Neural cell (in vitro differentiated cells): Measurements from ENCODE around the gene CAMK1D. TPM values are rescaled to one million over a fixed set of nuclear protein-coding genes. Genes with fewer than 3 reads are reported as not detected.

ENCODE experiments used
- H2AFZ ChIP-seq: fragments of 200-600, 300-800 bp; sonication (generic), shearing (Covaris generic); 2 replicates; pipeline ENCODE4 v1.6.0; 2014; ENCODE audit warnings: low read depth, mild to moderate bottlenecking, antibody characterized with exemption, low read length, moderate library complexity
- H3F3A ChIP-seq: fragments of 200-600 bp; shearing (Covaris generic); 2 replicates; pipeline ENCODE4 v1.6.1; 2016; ENCODE audit warnings: mild to moderate bottlenecking, moderate library complexity, mixed read lengths, antibody characterized with exemption, low read length; ENCODE audit not compliant: insufficient read depth, poor library complexity, severe bottlenecking
- H3K27ac ChIP-seq: fragments of 200-600, 300-800 bp; sonication (generic), shearing (Covaris generic); 2 replicates; pipeline ENCODE4 v1.5.1; 2014; ENCODE audit warnings: mild to moderate bottlenecking, low read length, moderate library complexity
- H3K27me3 ChIP-seq: fragments of 300-800, 200-600 bp; sonication (generic), shearing (Covaris generic); 2 replicates; pipeline ENCODE4 v1.6.0; 2014; ENCODE audit warnings: mild to moderate bottlenecking, low read depth, low read length, moderate library complexity; ENCODE audit not compliant: insufficient read depth
- H3K36me3 ChIP-seq: fragments of 300-800, 200-600 bp; sonication (generic), shearing (Covaris generic); 2 replicates; pipeline ENCODE4 v1.5.1; 2014; ENCODE audit warnings: mild to moderate bottlenecking, antibody characterized with exemption, low read length, moderate library complexity; ENCODE audit not compliant: insufficient read depth
- H3K4me2 ChIP-seq: fragments of 300-800, 200-600 bp; sonication (generic), shearing (Covaris generic); 2 replicates; pipeline ENCODE4 v1.6.0; 2014; ENCODE audit warnings: mild to moderate bottlenecking, low read length
- H3K4me3 ChIP-seq: fragments of 300-800, 200-600 bp; sonication (generic), shearing (Covaris generic); 2 replicates; pipeline ENCODE4 v1.5.1; 2014; ENCODE audit warnings: mild to moderate bottlenecking, low read length, moderate library complexity
- H3K79me2 ChIP-seq: fragments of 200-600 bp; shearing (Covaris generic); replicated peaks from 2 replicates; pipeline ENCODE4 v1.6.0; 2014; ENCODE audit warnings: mild to moderate bottlenecking, low read length, moderate library complexity; ENCODE audit not compliant: insufficient read depth
- H3K9ac ChIP-seq: fragments of 300-800, 200-600 bp; sonication (generic), shearing (Covaris generic); 2 replicates; pipeline ENCODE4 v1.6.1; 2016; ENCODE audit warnings: mild to moderate bottlenecking, low read length, mixed read lengths
- H3K9me2 ChIP-seq: fragments of 200-600 bp; shearing (Covaris generic); 2 replicates; pipeline ENCODE4 v1.6.1; 2016; ENCODE audit warnings: mild to moderate bottlenecking, low read length, mixed read lengths; ENCODE audit not compliant: insufficient read depth
- H3K9me3 ChIP-seq: fragments of 200-600, 300-800 bp; sonication (generic), shearing (Covaris generic); 2 replicates; pipeline ENCODE4 v1.6.1; 2016; ENCODE audit warnings: mild to moderate bottlenecking, mixed run types, low read length, moderate library complexity, mixed read lengths
- H4K20me1 ChIP-seq: fragments of 200-600 bp; shearing (Covaris generic); 2 replicates; pipeline ENCODE4 v1.6.1; 2016; ENCODE audit warnings: mild to moderate bottlenecking, mixed run types; ENCODE audit not compliant: insufficient read depth
- EP300 ChIP-seq: fragments of 450-650 bp; conservative IDR thresholded peaks from 2 replicates; pipeline ENCODE4 v1.6.1; 2014; ENCODE audit warnings: antibody characterized with exemption, mild to moderate bottlenecking, moderate library complexity; ENCODE audit not compliant: poor library complexity, severe bottlenecking
- EZH2 ChIP-seq: fragments of 200-600, 300-800 bp; shearing (Covaris generic), sonication (generic); IDR thresholded peaks from 2 replicates; pipeline ENCODE4 v1.6.1; 2014; ENCODE audit warnings: antibody characterized with exemption, low read length, borderline replicate concordance, mild to moderate bottlenecking; ENCODE audit not compliant: insufficient read depth, poor library complexity, severe bottlenecking
- MXI1 ChIP-seq: fragments of 450-650 bp; conservative IDR thresholded peaks from 2 replicates; pipeline ENCODE4 v1.6.1; 2014; ENCODE audit warnings: antibody characterized with exemption, mild to moderate bottlenecking; ENCODE audit not compliant: poor library complexity, severe bottlenecking
- POLR2AphosphoS5 ChIP-seq: IDR thresholded peaks from 2 replicates; pipeline ENCODE4 v1.6.1; 2012
- RAD21 ChIP-seq: fragments of 450-650 bp; conservative IDR thresholded peaks from 2 replicates; pipeline ENCODE4 v1.6.1; 2014; ENCODE audit warnings: antibody characterized with exemption, mild to moderate bottlenecking, moderate library complexity
- SMC3 ChIP-seq: fragments of 450-650 bp; conservative IDR thresholded peaks from 2 replicates; pipeline ENCODE4 v1.6.1; 2014; ENCODE audit warnings: antibody characterized with exemption, mild to moderate bottlenecking, moderate library complexity; ENCODE audit not compliant: poor library complexity
- TAF1 ChIP-seq: IDR thresholded peaks from 2 replicates; pipeline ENCODE4 v1.6.1; 2012; ENCODE audit warnings: low read depth
- polyA plus RNA-seq: library from polyadenylated mRNA; depleted of rRNA; stranded (reverse); fragments of >200 nt; gene quantifications from 2 replicates; pipeline ENCODE4 v1.2.3, GENCODE V29; 2014
- TF ChIP-seq, protein P1 (sequence below): IDR thresholded peaks from 2 replicates; pipeline ENCODE4 v1.6.1; 2012; ENCODE audit warnings: borderline replicate concordance
- TF ChIP-seq, protein P2 (sequence below): fragments of 450-650 bp; IDR thresholded peaks from 2 replicates; pipeline ENCODE4 v1.5.1; 2014; ENCODE audit warnings: antibody characterized with exemption, mild to moderate bottlenecking, moderate library complexity; ENCODE audit not compliant: poor library complexity, severe bottlenecking

The CAMK1D gene
- polyA plus RNA-seq, 1 donor from 2014 or later = 13.8 TPM

DNA sequence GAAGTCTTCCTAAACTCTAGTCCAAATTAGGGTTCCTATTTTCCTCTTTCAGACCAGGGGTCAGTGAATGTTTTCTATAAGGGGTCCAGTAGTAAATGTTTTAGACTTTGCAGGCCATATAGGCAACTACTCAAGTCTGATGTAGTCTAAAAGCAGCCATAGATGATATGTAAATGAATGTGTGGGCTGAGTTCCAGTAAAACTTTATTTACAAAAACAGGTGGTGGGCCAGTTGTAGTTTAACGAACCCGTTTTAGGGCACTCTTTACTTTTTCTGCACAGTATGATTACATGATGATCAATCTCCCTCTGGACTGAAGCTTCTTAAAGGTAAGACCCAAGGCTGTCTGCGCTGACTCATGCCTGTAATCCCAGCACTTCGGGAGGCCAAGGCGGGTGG is 243.6 kb downstream of the CAMK1D start:
- no peak overlapping the region for H3K27ac ChIP-seq

DNA sequence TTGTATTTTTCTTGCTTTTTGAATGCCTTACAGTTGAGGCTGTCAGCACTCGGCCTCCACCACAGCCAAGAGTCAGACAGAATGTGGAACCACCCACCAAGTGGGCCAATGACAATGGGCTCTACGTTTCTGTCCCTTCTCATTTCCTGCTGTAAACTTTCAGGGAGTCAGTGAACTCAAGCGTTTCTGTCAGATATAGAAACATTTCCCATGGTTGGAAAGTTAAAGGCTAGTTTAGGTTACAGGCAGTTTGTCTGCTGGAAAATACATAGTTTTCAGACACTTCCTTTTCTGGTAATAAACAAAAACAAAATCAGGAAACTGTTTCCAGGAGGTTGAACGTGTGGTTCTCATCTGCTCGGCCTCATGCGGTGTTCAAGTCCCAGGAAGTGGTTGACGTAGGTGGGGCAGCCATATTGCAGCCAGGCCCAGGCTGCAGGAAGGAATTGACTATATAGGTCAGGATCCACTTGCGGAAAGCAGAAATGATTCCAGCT is 245.1 kb downstream of the CAMK1D start:
- H3K9me3 ChIP-seq = no peaks in the 10 kb centered on the region
- H3K9ac ChIP-seq = no peak overlapping the region
- peaks cover 5% of the 10 kb centered on the region for H3F3A ChIP-seq
- H3K9me2 ChIP-seq = no peaks in the 10 kb centered on the region
- H3K79me2 ChIP-seq = no peaks in the 10 kb centered on the region
- H3K4me3 ChIP-seq = no peak overlapping the region
- H3K27ac ChIP-seq = no peak overlapping the region
- H3K4me2 ChIP-seq = no peak overlapping the region
- TF ChIP-seq EZH2 = no peak
- TF ChIP-seq MXI1 = no peak
- TF ChIP-seq EP300 = no peak
- TF ChIP-seq, protein P1, sequence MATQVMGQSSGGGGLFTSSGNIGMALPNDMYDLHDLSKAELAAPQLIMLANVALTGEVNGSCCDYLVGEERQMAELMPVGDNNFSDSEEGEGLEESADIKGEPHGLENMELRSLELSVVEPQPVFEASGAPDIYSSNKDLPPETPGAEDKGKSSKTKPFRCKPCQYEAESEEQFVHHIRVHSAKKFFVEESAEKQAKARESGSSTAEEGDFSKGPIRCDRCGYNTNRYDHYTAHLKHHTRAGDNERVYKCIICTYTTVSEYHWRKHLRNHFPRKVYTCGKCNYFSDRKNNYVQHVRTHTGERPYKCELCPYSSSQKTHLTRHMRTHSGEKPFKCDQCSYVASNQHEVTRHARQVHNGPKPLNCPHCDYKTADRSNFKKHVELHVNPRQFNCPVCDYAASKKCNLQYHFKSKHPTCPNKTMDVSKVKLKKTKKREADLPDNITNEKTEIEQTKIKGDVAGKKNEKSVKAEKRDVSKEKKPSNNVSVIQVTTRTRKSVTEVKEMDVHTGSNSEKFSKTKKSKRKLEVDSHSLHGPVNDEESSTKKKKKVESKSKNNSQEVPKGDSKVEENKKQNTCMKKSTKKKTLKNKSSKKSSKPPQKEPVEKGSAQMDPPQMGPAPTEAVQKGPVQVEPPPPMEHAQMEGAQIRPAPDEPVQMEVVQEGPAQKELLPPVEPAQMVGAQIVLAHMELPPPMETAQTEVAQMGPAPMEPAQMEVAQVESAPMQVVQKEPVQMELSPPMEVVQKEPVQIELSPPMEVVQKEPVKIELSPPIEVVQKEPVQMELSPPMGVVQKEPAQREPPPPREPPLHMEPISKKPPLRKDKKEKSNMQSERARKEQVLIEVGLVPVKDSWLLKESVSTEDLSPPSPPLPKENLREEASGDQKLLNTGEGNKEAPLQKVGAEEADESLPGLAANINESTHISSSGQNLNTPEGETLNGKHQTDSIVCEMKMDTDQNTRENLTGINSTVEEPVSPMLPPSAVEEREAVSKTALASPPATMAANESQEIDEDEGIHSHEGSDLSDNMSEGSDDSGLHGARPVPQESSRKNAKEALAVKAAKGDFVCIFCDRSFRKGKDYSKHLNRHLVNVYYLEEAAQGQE = no peak
- no peak for TF ChIP-seq RAD21
- TF ChIP-seq, protein P2, sequence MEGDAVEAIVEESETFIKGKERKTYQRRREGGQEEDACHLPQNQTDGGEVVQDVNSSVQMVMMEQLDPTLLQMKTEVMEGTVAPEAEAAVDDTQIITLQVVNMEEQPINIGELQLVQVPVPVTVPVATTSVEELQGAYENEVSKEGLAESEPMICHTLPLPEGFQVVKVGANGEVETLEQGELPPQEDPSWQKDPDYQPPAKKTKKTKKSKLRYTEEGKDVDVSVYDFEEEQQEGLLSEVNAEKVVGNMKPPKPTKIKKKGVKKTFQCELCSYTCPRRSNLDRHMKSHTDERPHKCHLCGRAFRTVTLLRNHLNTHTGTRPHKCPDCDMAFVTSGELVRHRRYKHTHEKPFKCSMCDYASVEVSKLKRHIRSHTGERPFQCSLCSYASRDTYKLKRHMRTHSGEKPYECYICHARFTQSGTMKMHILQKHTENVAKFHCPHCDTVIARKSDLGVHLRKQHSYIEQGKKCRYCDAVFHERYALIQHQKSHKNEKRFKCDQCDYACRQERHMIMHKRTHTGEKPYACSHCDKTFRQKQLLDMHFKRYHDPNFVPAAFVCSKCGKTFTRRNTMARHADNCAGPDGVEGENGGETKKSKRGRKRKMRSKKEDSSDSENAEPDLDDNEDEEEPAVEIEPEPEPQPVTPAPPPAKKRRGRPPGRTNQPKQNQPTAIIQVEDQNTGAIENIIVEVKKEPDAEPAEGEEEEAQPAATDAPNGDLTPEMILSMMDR = no peak
- TF ChIP-seq SMC3 = no peak
- TF ChIP-seq POLR2AphosphoS5 = no peak
- TF ChIP-seq TAF1 = no peak
- H3K27me3 ChIP-seq = no peaks in the 10 kb centered on the region
- no peak overlapping the region for H2AFZ ChIP-seq
- H3K36me3 ChIP-seq = no peaks in the 10 kb centered on the region
- no peaks in the 10 kb centered on the region for H4K20me1 ChIP-seq

More for the DNA sequence above, 243.6 kb downstream of the CAMK1D start:
- no peak overlapping the region for H2AFZ ChIP-seq
- TF ChIP-seq POLR2AphosphoS5 (no peak), EZH2 (no peak), TAF1 (no peak), RAD21 (no peak), EP300 (no peak), MXI1 (no peak), SMC3 (no peak)
- TF ChIP-seq, protein P2 = no peak
- TF ChIP-seq, protein P1 = no peak
- H3K9me2 ChIP-seq = no peaks in the 10 kb centered on the region
- no peak overlapping the region for H3K9ac ChIP-seq
- no peaks in the 10 kb centered on the region for H3K79me2 ChIP-seq
- no peak overlapping the region for H3K4me3 ChIP-seq
- H3K36me3 ChIP-seq = no peaks in the 10 kb centered on the region
- H3K4me2 ChIP-seq = no peak overlapping the region
- H3F3A ChIP-seq = peaks cover 5% of the 10 kb centered on the region
- no peaks in the 10 kb centered on the region for H3K27me3 ChIP-seq
- H4K20me1 ChIP-seq = no peaks in the 10 kb centered on the region
- H3K9me3 ChIP-seq = no peaks in the 10 kb centered on the region
